Cardiac muscle cell (in vitro differentiated cells and primary cell): ENCODE results near the gene PGPEP1. TPM values are rescaled to one million over a fixed set of nuclear protein-coding genes. Genes with fewer than 3 reads are reported as not detected.

ENCODE experiments used
- DNase-seq, 2 donors: peaks; one replicate each; pipeline versions ENCODE4 v3.0.0 to v3.0.0-alpha.2; 2010 to 2017; ENCODE audit warnings: low read depth in 1 of 2, low spot score in 1 of 2
- H3K27ac ChIP-seq: fragments of 200-600 bp; sonication (generic); 2 replicates; pipeline ENCODE4 v1.5.1; 2016
- H3K27me3 ChIP-seq: fragments of 200-600 bp; sonication (generic); 2 replicates; pipeline ENCODE4 v1.6.0; 2016; ENCODE audit warnings: control low read depth
- H3K36me3 ChIP-seq: fragments of 200-600 bp; sonication (generic); 2 replicates; pipeline ENCODE4 v1.5.1; 2016; ENCODE audit warnings: control low read depth
- H3K4me1 ChIP-seq: fragments of 200-600 bp; sonication (generic); 2 replicates; pipeline ENCODE4 v1.8.1; 2017; ENCODE audit warnings: low read depth, mild to moderate bottlenecking, mixed run types
- H3K4me3 ChIP-seq: fragments of 200-600 bp; sonication (generic); 2 replicates; pipeline ENCODE4 v1.5.1; 2016; ENCODE audit warnings: mild to moderate bottlenecking
- H3K9me3 ChIP-seq: fragments of 200-600 bp; sonication (generic); 2 replicates; pipeline ENCODE4 v1.5.1; 2017; ENCODE audit warnings: low read depth, mild to moderate bottlenecking, control low read depth
- CTCF ChIP-seq: IDR thresholded peaks from 2 replicates; pipeline ENCODE4 v1.5.1; 2012; ENCODE audit warnings: low read depth, mild to moderate bottlenecking, low read length
- polyA plus RNA-seq: library from polyadenylated mRNA; unstranded; fragments of >200 nt; fragmentation: Nextera tagmentation; extraction: Ambion mirVana; gene quantifications from 2 replicates; pipeline ENCODE4 v1.2.1, GENCODE V29; 2016
- total RNA-seq: library from RNA; depleted of rRNA; stranded (reverse); fragments of >200 nt; gene quantifications from 2 replicates; pipeline ENCODE4 v1.2.3, GENCODE V29; 2016

Gene PGPEP1
- total and polyA plus RNA-seq, 2 experiments from 2014 or later, result 12.9 to 19.6 TPM

GRCh38 chr19:18312092-18312534 is 28.3 kb upstream of the PGPEP1 start:
- Histone ChIP-seq H3K27ac (peak overlapping the region; percentile 64), H3K36me3 (peaks cover 9% of the 10 kb centered on the region)
- no peak for TF ChIP-seq CTCF

GRCh38 chr19:18313398-18313797 is 27.0 kb upstream of the PGPEP1 start:
- TF ChIP-seq CTCF, result no peak
- no peaks in the 10 kb centered on the region for H3K27me3 ChIP-seq
- no peak overlapping the region for H3K27ac ChIP-seq
- peaks cover 9% of the 10 kb centered on the region for H3K36me3 ChIP-seq
- no peak overlapping the region for H3K4me3 ChIP-seq
- no peak for DNase-seq
- no peaks in the 10 kb centered on the region for H3K9me3 ChIP-seq
- peaks cover 8% of the 10 kb centered on the region for H3K4me1 ChIP-seq

More at GRCh38 chr19:18312092-18312534, 28.3 kb upstream of the PGPEP1 start:
- Histone ChIP-seq H3K9me3 (no peaks in the 10 kb centered on the region), H3K4me3 (no peak overlapping the region), H3K4me1 (peaks cover 8% of the 10 kb centered on the region), H3K27me3 (no peaks in the 10 kb centered on the region)
- no peak for DNase-seq

GRCh38 chr19:18317961-18318800 is 22.2 kb upstream of the PGPEP1 start:
- Histone ChIP-seq H3K27ac (peak overlapping the region; percentile 62), H3K9me3 (no peaks in the 10 kb centered on the region), H3K4me3 (no peak overlapping the region), H3K4me1 (peaks cover 11% of the 10 kb centered on the region), H3K36me3 (no peaks in the 10 kb centered on the region), H3K27me3 (no peaks in the 10 kb centered on the region)
- TF ChIP-seq CTCF, result no peak
- no peak for DNase-seq

GRCh38 chr19:18319591-18320135 is 20.7 kb upstream of the PGPEP1 start:
- Histone ChIP-seq H3K27me3 (no peaks in the 10 kb centered on the region), H3K27ac (peak overlapping the region; percentile 5), H3K9me3 (no peaks in the 10 kb centered on the region), H3K4me3 (no peak overlapping the region), H3K4me1 (peaks cover 19% of the 10 kb centered on the region), H3K36me3 (no peaks in the 10 kb centered on the region)
- TF ChIP-seq CTCF, result no peak
- DNase-seq, result no peak

- H3K4me3 ChIP-seq, result no peak overlapping the region
- peaks cover 19% of the 10 kb centered on the region for H3K4me1 ChIP-seq
- H3K27ac ChIP-seq, result peak overlapping the region; percentile 84
- H3K9me3 ChIP-seq, result no peaks in the 10 kb centered on the region
- no peak for DNase-seq
- H3K27me3 ChIP-seq, result no peaks in the 10 kb centered on the region
- no peak for TF ChIP-seq CTCF
- H3K36me3 ChIP-seq, result no peaks in the 10 kb centered on the region
These were observed 19.3 kb upstream of the PGPEP1 start for GRCh38 chr19:18320865-18321733.
